NCI-H1417 treated with DMSO at 0.1 percent for 48 hours (cell line): ENCODE results near the gene LENG1.

ENCODE experiments used
- DNase-seq: peaks from one replicate; lab custom pipeline; 2025; lab: John Stamatoyannopoulos, UW

LENG1 gene

GRCh38 chr19:54164369-54165068 is 5.0 kb upstream of the LENG1 start:
- DNase-seq: no peak

- no peak for DNase-seq
Observed at GRCh38 chr19:54162884-54163283, 3.4 kb upstream of the LENG1 start.

- no peak for DNase-seq
Observed at GRCh38 chr19:54162241-54162805, 2.8 kb upstream of the LENG1 start.

GRCh38 chr19:54160854-54161253 is 1.3 kb upstream of the LENG1 start:
- DNase-seq: no peak

- DNase-seq: no peak
Observed at GRCh38 chr19:54160182-54160811, 776 bp upstream of the LENG1 start.

GRCh38 chr19:54158812-54159351 is 639 bp downstream of the LENG1 start:
- no peak for DNase-seq

GRCh38 chr19:54156953-54157352 is 2.6 kb downstream of the LENG1 start:
- no peak for DNase-seq

- no peak for DNase-seq
Observed at GRCh38 chr19:54156490-54156889, 3.0 kb downstream of the LENG1 start.

- no peak for DNase-seq
Observed at GRCh38 chr19:54155694-54156093, 3.8 kb downstream of the LENG1 start.

- DNase-seq: no peak
Observed at GRCh38 chr19:54154603-54155345, 4.7 kb downstream of the LENG1 start.

GRCh38 chr19:54153731-54154326 is 5.7 kb downstream of the LENG1 start:
- DNase-seq: no peak

- no peak for DNase-seq
Observed at GRCh38 chr19:54152878-54153524, 6.5 kb downstream of the LENG1 start.

- no peak for DNase-seq
Observed at GRCh38 chr19:54152267-54152666, 7.3 kb downstream of the LENG1 start.

GRCh38 chr19:54151362-54152035 is 8.0 kb downstream of the LENG1 start:
- no peak for DNase-seq

GRCh38 chr19:54149021-54149812 is 10.3 kb downstream of the LENG1 start:
- DNase-seq: no peak

- DNase-seq: no peak
Observed at GRCh38 chr19:54148158-54148557, 11.4 kb downstream of the LENG1 start.

- no peak for DNase-seq
Observed at GRCh38 chr19:54147676-54148075, 11.8 kb downstream of the LENG1 start.

GRCh38 chr19:54145541-54146158 is 13.9 kb downstream of the LENG1 start:
- no peak for DNase-seq

GRCh38 chr19:54142166-54142780 is 17.2 kb downstream of the LENG1 start:
- DNase-seq: no peak
